Osteoblast (primary cell): ENCODE results near the gene UMODL1. TPM values are rescaled to one million over a fixed set of nuclear protein-coding genes. Genes with fewer than 3 reads are reported as not detected.

Experiments
- DNase-seq: peaks from one replicate; pipeline ENCODE4 v3.0.0; 2011; ENCODE audit warnings: low spot score, mixed read lengths; ENCODE audit not compliant: insufficient read length; ENCODE audit errors: missing footprints
- H2AFZ ChIP-seq: 2 replicates; pipeline ENCODE4 v1.6.0; 2011; ENCODE audit warnings: mild to moderate bottlenecking, low read length
- H3K27ac ChIP-seq: 2 replicates; pipeline ENCODE4 v1.5.1; 2011; ENCODE audit warnings: mild to moderate bottlenecking, low read depth, low read length, moderate library complexity
- H3K27me3 ChIP-seq: 2 replicates; pipeline ENCODE4 v1.6.0; 2012; ENCODE audit warnings: mild to moderate bottlenecking, control low read depth, inconsistent platforms, low read length, moderate library complexity; ENCODE audit not compliant: insufficient read depth
- H3K36me3 ChIP-seq: 2 replicates; pipeline ENCODE4 v1.5.1; 2011; ENCODE audit warnings: mild to moderate bottlenecking, low read length, control low read depth, moderate library complexity; ENCODE audit not compliant: insufficient read depth
- H3K4me1 ChIP-seq: 2 replicates; pipeline ENCODE4 v1.5.1; 2011; ENCODE audit warnings: mild to moderate bottlenecking, low read length, control low read depth, moderate library complexity; ENCODE audit not compliant: insufficient read depth
- H3K4me2 ChIP-seq: 2 replicates; pipeline ENCODE4 v1.6.0; 2011; ENCODE audit warnings: mild to moderate bottlenecking, low read length; ENCODE audit not compliant: insufficient read depth
- H3K4me3 ChIP-seq: fragments of 200-600 bp; sonication (generic); 3 replicates; pipeline ENCODE4 v1.5.1; 2012; ENCODE audit warnings: mild to moderate bottlenecking, low read length, inconsistent platforms; ENCODE audit not compliant: insufficient read depth
- H3K79me2 ChIP-seq: 2 replicates; pipeline ENCODE4 v1.6.0; 2012; ENCODE audit warnings: mild to moderate bottlenecking, low read length, control low read depth, inconsistent platforms; ENCODE audit not compliant: insufficient read depth
- H3K9me3 ChIP-seq: 2 replicates; pipeline ENCODE4 v1.5.1; 2011; ENCODE audit warnings: low read depth, low read length, control low read depth
- H4K20me1 ChIP-seq: 2 replicates; pipeline ENCODE4 v1.6.0; 2012; ENCODE audit warnings: mild to moderate bottlenecking, low read length, control low read depth; ENCODE audit not compliant: insufficient read depth
- total RNA-seq: library from RNA; depleted of rRNA; stranded (reverse); fragments of >200 nt; gene quantifications from 2 replicates; pipeline ENCODE4 v1.2.3, GENCODE V29; 2012
- TF ChIP-seq, protein P1 (sequence below): IDR thresholded peaks from 2 replicates; pipeline ENCODE4 v1.5.1; 2011; ENCODE audit warnings: mild to moderate bottlenecking, low read depth, low read length, moderate library complexity; ENCODE audit errors: extremely low read depth

The UMODL1 gene
- total RNA-seq, 1 donor = not detected

GRCh38 chr21:42085246-42086077 is 14.3 kb downstream of the UMODL1 start:
- DNase-seq = no peak
- H3K36me3 ChIP-seq = no peaks in the 10 kb centered on the region
- H3K27ac ChIP-seq = no peak overlapping the region
- H4K20me1 ChIP-seq = no peaks in the 10 kb centered on the region
- no peaks in the 10 kb centered on the region for H3K79me2 ChIP-seq
- TF ChIP-seq, protein P1, sequence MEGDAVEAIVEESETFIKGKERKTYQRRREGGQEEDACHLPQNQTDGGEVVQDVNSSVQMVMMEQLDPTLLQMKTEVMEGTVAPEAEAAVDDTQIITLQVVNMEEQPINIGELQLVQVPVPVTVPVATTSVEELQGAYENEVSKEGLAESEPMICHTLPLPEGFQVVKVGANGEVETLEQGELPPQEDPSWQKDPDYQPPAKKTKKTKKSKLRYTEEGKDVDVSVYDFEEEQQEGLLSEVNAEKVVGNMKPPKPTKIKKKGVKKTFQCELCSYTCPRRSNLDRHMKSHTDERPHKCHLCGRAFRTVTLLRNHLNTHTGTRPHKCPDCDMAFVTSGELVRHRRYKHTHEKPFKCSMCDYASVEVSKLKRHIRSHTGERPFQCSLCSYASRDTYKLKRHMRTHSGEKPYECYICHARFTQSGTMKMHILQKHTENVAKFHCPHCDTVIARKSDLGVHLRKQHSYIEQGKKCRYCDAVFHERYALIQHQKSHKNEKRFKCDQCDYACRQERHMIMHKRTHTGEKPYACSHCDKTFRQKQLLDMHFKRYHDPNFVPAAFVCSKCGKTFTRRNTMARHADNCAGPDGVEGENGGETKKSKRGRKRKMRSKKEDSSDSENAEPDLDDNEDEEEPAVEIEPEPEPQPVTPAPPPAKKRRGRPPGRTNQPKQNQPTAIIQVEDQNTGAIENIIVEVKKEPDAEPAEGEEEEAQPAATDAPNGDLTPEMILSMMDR = no peak
- peaks cover 3% of the 10 kb centered on the region for H3K4me1 ChIP-seq
- H2AFZ ChIP-seq = no peak overlapping the region
- no peak overlapping the region for H3K4me3 ChIP-seq
- H3K27me3 ChIP-seq = peaks cover 38% of the 10 kb centered on the region
- no peaks in the 10 kb centered on the region for H3K9me3 ChIP-seq
- H3K4me2 ChIP-seq = no peak overlapping the region

DNA sequence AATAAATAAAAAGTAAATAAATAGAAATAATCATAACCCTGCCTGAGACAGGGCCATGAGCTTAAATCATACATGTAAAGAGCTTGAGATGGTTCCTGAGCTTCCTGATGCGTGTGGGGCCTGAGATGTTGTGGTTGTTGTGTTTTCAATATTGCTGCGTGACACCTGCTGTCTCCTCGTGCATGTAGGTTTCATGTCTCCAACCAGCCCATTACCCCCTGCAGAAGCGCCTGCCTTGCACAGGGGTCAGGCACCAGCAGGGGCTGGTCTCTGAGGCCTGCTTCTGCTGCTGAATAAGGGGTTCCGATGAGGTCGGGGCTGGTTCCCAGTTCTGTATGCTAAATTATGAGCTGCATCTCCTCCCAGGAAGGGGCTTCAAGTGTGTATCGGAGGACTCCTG is 15.9 kb downstream of the UMODL1 start:
- Histone ChIP-seq H2AFZ (no peak overlapping the region), H3K27me3 (peaks cover 46% of the 10 kb centered on the region), H3K4me3 (no peak overlapping the region), H3K27ac (no peak overlapping the region), H3K4me1 (no peaks in the 10 kb centered on the region), H3K36me3 (no peaks in the 10 kb centered on the region), H3K9me3 (no peaks in the 10 kb centered on the region), H3K79me2 (no peaks in the 10 kb centered on the region), H3K4me2 (no peak overlapping the region), H4K20me1 (no peaks in the 10 kb centered on the region)
- DNase-seq = no peak
- TF ChIP-seq, protein P1 = no peak

GRCh38 chr21:42088148-42088547 is 17.0 kb downstream of the UMODL1 start:
- Histone ChIP-seq H3K4me3 (no peak overlapping the region), H3K4me2 (no peak overlapping the region), H3K36me3 (no peaks in the 10 kb centered on the region), H3K9me3 (no peaks in the 10 kb centered on the region), H3K27me3 (peaks cover 53% of the 10 kb centered on the region), H3K4me1 (peaks cover 5% of the 10 kb centered on the region), H3K27ac (no peak overlapping the region), H3K79me2 (no peaks in the 10 kb centered on the region), H2AFZ (no peak overlapping the region), H4K20me1 (no peaks in the 10 kb centered on the region)
- no peak for DNase-seq
- TF ChIP-seq, protein P1 = no peak

GRCh38 chr21:42088658-42089057 is 17.5 kb downstream of the UMODL1 start:
- H3K79me2 ChIP-seq = no peaks in the 10 kb centered on the region
- no peak overlapping the region for H2AFZ ChIP-seq
- no peaks in the 10 kb centered on the region for H3K9me3 ChIP-seq
- H3K4me2 ChIP-seq = no peak overlapping the region
- H3K4me3 ChIP-seq = no peak overlapping the region
- no peaks in the 10 kb centered on the region for H3K36me3 ChIP-seq
- peaks cover 52% of the 10 kb centered on the region for H3K27me3 ChIP-seq
- H4K20me1 ChIP-seq = no peaks in the 10 kb centered on the region
- H3K4me1 ChIP-seq = peaks cover 10% of the 10 kb centered on the region
- no peak overlapping the region for H3K27ac ChIP-seq
- TF ChIP-seq, protein P1 = no peak
- no peak for DNase-seq
